B cell (primary cell): ENCODE results near the gene PDE10A. TPM values are rescaled to one million over a fixed set of nuclear protein-coding genes. Genes with fewer than 3 reads are reported as not detected.

Experiments
- ATAC-seq: fragments of 200-7000 bp; cut with Tn5 transposase; one replicate; pipeline ENCODE4 v1.10.0; 2021; ENCODE audit warnings: low read depth, mild to moderate bottlenecking, moderate number of reproducible peaks, moderate library complexity
- CTCF ChIA-PET: fragments of 350-600 bp; sonication (Branson Sonifier 250); formaldehyde crosslinking; loops from one replicate; lab custom pipeline; 2021; ENCODE audit warnings: antibody characterized with exemption, inconsistent platforms; lab: Charles Lee
- POLR2A ChIA-PET: fragments of 350-600 bp; sonication (Branson Sonifier 250); formaldehyde crosslinking; loops from one replicate; lab custom pipeline; 2021; ENCODE audit warnings: antibody characterized with exemption; lab: Charles Lee
- DNase-seq: peaks from one replicate; pipeline ENCODE4 v3.0.0; 2013
- H2AFZ ChIP-seq: 2 replicates; pipeline ENCODE4 v1.6.1; 2012; ENCODE audit warnings: mild to moderate bottlenecking, low read depth, low read length; ENCODE audit not compliant: insufficient read depth, poor library complexity, severe bottlenecking
- H3K27ac ChIP-seq, 2 donors: 1 replicate in 1 of 2; 2 replicates in 1 of 2; pipeline ENCODE4 v1.5.1; 2012 to 2013; ENCODE audit warnings: low read length in 2 of 2, mild to moderate bottlenecking in 2 of 2, moderate library complexity in 1 of 2
- H3K27me3 ChIP-seq, 4 experiments: fragments of 200-600 bp in 1 of 4; sonication (generic) in 1 of 4; replicated peaks in 1 of 4; 1 replicate in 2 of 4; 2 replicates in 2 of 4; pipeline versions ENCODE4 v1.6.1 to v1.7.0; 2013 to 2016; ENCODE audit warnings: low read length in 3 of 4, mild to moderate bottlenecking in 2 of 4, mixed read lengths in 1 of 4, moderate library complexity in 1 of 4; ENCODE audit not compliant: insufficient read depth in 4 of 4, control insufficient read depth in 3 of 4; ENCODE audit errors: control extremely low read depth in 1 of 4
- H3K36me3 ChIP-seq, 2 experiments: replicated peaks in 1 of 2; 1 replicate in 1 of 2; 2 replicates in 1 of 2; pipeline versions ENCODE4 v1.6.1 to v1.7.1; 2013; ENCODE audit warnings: low read length in 1 of 2; ENCODE audit not compliant: insufficient read depth in 2 of 2, control insufficient read depth in 1 of 2; ENCODE audit errors: control extremely low read depth in 1 of 2, extremely low read depth in 1 of 2
- H3K4me1 ChIP-seq, 2 donors: fragments of 200-600 bp in 1 of 2; sonication (generic) in 1 of 2; 1 replicate in 1 of 2; 2 replicates in 1 of 2; pipeline versions ENCODE4 v1.5.1 to v1.6.1; 2013 to 2017; ENCODE audit warnings: low read length in 2 of 2; ENCODE audit not compliant: control insufficient read depth in 2 of 2, insufficient read depth in 2 of 2
- H3K4me2 ChIP-seq: replicated peaks from 2 replicates; pipeline ENCODE3; 2012; ENCODE audit warnings: mild to moderate bottlenecking, low read depth, low read length; ENCODE audit not compliant: poor library complexity, severe bottlenecking
- H3K4me3 ChIP-seq, 5 experiments: fragments of 200-600 bp in 1 of 5; sonication (generic) in 1 of 5; 1 replicate in 3 of 5; 2 replicates in 2 of 5; pipeline versions ENCODE4 v1.5.1 to v1.7.0; 2011 to 2016; ENCODE audit warnings: low read length in 4 of 5, mild to moderate bottlenecking in 4 of 5, low read depth in 2 of 5, control low read depth in 1 of 5, moderate library complexity in 1 of 5; ENCODE audit not compliant: insufficient read depth in 1 of 5; ENCODE audit errors: control extremely low read depth in 1 of 5, extremely low read depth in 1 of 5
- H3K79me2 ChIP-seq: fragments of 200-600 bp; sonication (generic); one replicate; pipeline ENCODE4 v1.6.0; 2016; ENCODE audit warnings: low read length; ENCODE audit not compliant: control insufficient read depth, insufficient read depth
- H3K9ac ChIP-seq: fragments of 200-600 bp; sonication (generic); 2 replicates; pipeline ENCODE4 v1.6.1; 2017; ENCODE audit warnings: mild to moderate bottlenecking, low read length, moderate library complexity
- H3K9me3 ChIP-seq, 3 donors: one replicate each; pipeline versions ENCODE4 v1.6.1 to v1.7.1; 2013; ENCODE audit warnings: low read length in 2 of 3; ENCODE audit not compliant: control insufficient read depth in 2 of 3, insufficient read depth in 1 of 3; ENCODE audit errors: control extremely low read depth in 1 of 3
- H4K20me1 ChIP-seq: 2 replicates; pipeline ENCODE4 v1.6.0; 2012; ENCODE audit warnings: mild to moderate bottlenecking, low read length; ENCODE audit not compliant: insufficient read depth, control insufficient read depth, poor library complexity, severe bottlenecking
- H3K27ac Mint-ChIP-seq: one replicate; pipeline ENCODE4 v1.8.0; 2021; ENCODE audit warnings: mixed read lengths
- H3K27me3 Mint-ChIP-seq: one replicate; pipeline ENCODE4 v1.8.0; 2021; ENCODE audit warnings: mixed read lengths
- H3K4me1 Mint-ChIP-seq: one replicate; pipeline ENCODE4 v1.8.0; 2021; ENCODE audit warnings: mixed read lengths
- H3K4me3 Mint-ChIP-seq: one replicate; pipeline ENCODE4 v1.8.0; 2021; ENCODE audit warnings: mixed read lengths
- H3K9me3 Mint-ChIP-seq: one replicate; pipeline ENCODE4 v1.8.0; 2022; ENCODE audit warnings: mixed read lengths; ENCODE audit not compliant: insufficient read depth
- EZH2 ChIP-seq: IDR thresholded peaks from 2 replicates; pipeline ENCODE4 v1.6.1; 2012; ENCODE audit warnings: borderline replicate concordance, low read depth, mild to moderate bottlenecking, moderate library complexity, low read length; ENCODE audit not compliant: insufficient read depth, poor library complexity, severe bottlenecking
- WGBS: methylation state at CpG from one replicate; pipeline ENCODE4 v1.1.5; 2013; ENCODE audit warnings: missing lambda C conversion rate; ENCODE audit not compliant: insufficient coverage; 5-methylcytosine and 5-hydroxymethylcytosine counted together
- intact Hi-C: fragments of 100-400 bp; cut with micrococcal nuclease; formaldehyde crosslinking; loops from one replicate; pipeline ENCODE4 v1.10.0; 2022
- polyA plus RNA-seq: library from polyadenylated mRNA; depleted of rRNA; stranded (reverse); fragments of >200 nt; gene quantifications from 2 replicates; pipeline ENCODE4 v1.2.3, GENCODE V29; 2012
- total RNA-seq, 2 donors: library from RNA; stranded (reverse); fragments of 120-200 nt in 1 of 2; gene quantifications; 1 replicate in 1 of 2; 2 replicates in 1 of 2; pipeline versions ENCODE4 v1.2.3 to v1.2.4, GENCODE V29; 2013 to 2022
- TF ChIP-seq, protein P1 (sequence below): fragments of 200-600 bp; IDR thresholded peaks from one replicate; pipeline ENCODE4 v1.8.0; 2022; ENCODE audit warnings: antibody characterized with exemption, mild to moderate bottlenecking

The PDE10A gene
- total and polyA plus RNA-seq, 2 donors (not counting 1 experiment from before 2014, with no cell fraction given) = not detected

DNA sequence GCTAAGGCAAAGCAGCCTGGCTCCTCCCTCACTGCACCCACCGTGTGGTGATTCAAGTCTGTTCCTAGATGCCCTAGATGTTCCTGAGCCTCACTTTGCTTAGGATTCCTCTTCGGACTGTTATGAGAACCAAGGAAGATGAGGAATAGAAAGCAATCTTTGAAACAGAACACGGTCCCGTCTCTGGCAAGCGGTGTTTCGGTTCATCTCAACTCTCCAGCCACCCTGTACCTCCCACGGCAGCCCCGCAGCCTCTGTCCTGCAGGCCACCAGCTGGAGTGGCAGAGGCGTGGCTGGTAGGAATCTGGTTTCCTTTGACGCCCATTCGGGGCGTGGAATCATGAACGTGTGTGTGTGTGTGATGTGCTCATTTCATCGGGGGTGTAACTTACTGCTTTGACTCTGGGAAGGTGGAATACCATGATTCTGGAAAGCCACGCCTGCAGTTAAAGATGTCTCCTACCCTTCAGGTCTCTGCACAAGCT lies 21.3 kb downstream of the PDE10A start:
- Histone ChIP-seq H3K27ac (no peak overlapping the region), H3K4me1 (no peaks in the 10 kb centered on the region), H3K9me3 (no peaks in the 10 kb centered on the region), H3K4me2 (no peak overlapping the region), H3K36me3 (no peaks in the 10 kb centered on the region), H3K4me3 (no peak overlapping the region), H4K20me1 (no peaks in the 10 kb centered on the region), H3K79me2 (no peaks in the 10 kb centered on the region), H2AFZ (no peak overlapping the region), H3K27me3 (peaks cover 0 to 3% (median 0%) of the 10 kb centered on the region in 4 experiments), H3K9ac (no peak overlapping the region)
- WGBS = 93% methylated on average over 14 of the region's 15 CpGs
- no peak for ATAC-seq
- intact Hi-C loops = no loop called here
- Mint-ChIP-seq H3K4me1 (no peaks in the 10 kb centered on the region), H3K9me3 (no peaks in the 10 kb centered on the region), H3K4me3 (no peak overlapping the region), H3K27me3 (no peaks in the 10 kb centered on the region), H3K27ac (no peak overlapping the region)
- ChIA-PET POLR2A (no interaction called here), CTCF (no interaction called here)
- no peak for DNase-seq
- no peak for TF ChIP-seq EZH2

DNA sequence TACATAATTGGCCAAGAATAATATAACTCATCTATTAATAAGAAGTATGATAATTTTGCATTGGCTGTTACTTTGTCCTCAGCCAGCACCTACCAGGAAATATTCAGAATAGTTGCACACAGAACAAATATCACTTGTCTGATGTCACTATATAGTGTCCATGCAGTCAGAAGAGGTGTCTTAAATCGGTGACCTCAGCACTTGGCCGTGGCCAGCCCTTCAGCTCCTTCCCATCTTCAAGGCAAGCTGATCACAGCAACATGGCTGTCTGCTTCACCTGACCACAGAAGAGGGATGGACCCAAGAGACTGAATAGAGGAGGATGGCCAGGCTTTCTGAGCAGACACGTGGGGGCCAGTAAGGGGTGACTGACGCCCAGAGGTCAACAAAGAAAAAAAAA lies 22.2 kb downstream of the PDE10A start:
- H3K27me3 ChIP-seq = peaks cover 0 to 3% (median 0%) of the 10 kb centered on the region in 4 experiments
- no peaks in the 10 kb centered on the region for H3K79me2 ChIP-seq
- no peak overlapping the region for H3K4me3 ChIP-seq
- DNase-seq = no peak
- H3K9ac ChIP-seq = no peak overlapping the region
- H2AFZ ChIP-seq = no peak overlapping the region
- H3K9me3 ChIP-seq = no peaks in the 10 kb centered on the region
- no peak overlapping the region for H3K4me2 ChIP-seq
- POLR2A ChIA-PET = no interaction called here
- Mint-ChIP-seq H3K4me3 (no peak overlapping the region), H3K27me3 (no peaks in the 10 kb centered on the region), H3K9me3 (no peaks in the 10 kb centered on the region), H3K4me1 (no peaks in the 10 kb centered on the region), H3K27ac (no peak overlapping the region)
- H3K27ac ChIP-seq = no peak overlapping the region
- no peaks in the 10 kb centered on the region for H3K4me1 ChIP-seq
- intact Hi-C loops = no loop called here
- no peak for TF ChIP-seq EZH2
- TF ChIP-seq, protein P1, sequence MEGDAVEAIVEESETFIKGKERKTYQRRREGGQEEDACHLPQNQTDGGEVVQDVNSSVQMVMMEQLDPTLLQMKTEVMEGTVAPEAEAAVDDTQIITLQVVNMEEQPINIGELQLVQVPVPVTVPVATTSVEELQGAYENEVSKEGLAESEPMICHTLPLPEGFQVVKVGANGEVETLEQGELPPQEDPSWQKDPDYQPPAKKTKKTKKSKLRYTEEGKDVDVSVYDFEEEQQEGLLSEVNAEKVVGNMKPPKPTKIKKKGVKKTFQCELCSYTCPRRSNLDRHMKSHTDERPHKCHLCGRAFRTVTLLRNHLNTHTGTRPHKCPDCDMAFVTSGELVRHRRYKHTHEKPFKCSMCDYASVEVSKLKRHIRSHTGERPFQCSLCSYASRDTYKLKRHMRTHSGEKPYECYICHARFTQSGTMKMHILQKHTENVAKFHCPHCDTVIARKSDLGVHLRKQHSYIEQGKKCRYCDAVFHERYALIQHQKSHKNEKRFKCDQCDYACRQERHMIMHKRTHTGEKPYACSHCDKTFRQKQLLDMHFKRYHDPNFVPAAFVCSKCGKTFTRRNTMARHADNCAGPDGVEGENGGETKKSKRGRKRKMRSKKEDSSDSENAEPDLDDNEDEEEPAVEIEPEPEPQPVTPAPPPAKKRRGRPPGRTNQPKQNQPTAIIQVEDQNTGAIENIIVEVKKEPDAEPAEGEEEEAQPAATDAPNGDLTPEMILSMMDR = no peak
- no peaks in the 10 kb centered on the region for H4K20me1 ChIP-seq
- H3K36me3 ChIP-seq = no peaks in the 10 kb centered on the region
- WGBS = no CpG with 5 or more reads among the region's 4 CpGs
- ATAC-seq = no peak
- CTCF ChIA-PET = no interaction called here
